Measurements from ENCODE around the gene ASPA. TPM values are rescaled to one million over a fixed set of nuclear protein-coding genes. Genes with fewer than 3 reads are reported as not detected.

Gene ASPA
- total RNA-seq (2022; extraction: Qiagen RNA extraction; ENCODE audit: low read depth): not detected in 5 replicates

GRCh38 chr17:3475812-3476610, at the start of gene ASPA:
Gene ASPA (plus strand): TSS chr17:3475997. CDS start chr17:3476160, 163 bp downstream.

GRCh38 chr17:3433741-3434140, 42.1 kb upstream of the ASPA start, which contains the start of gene OR1E2:
Gene OR1E2 (minus strand): TSS chr17:3433841. CDS start chr17:3433841, 0 bp downstream.

GRCh38 chr17:3471599-3471998, 4.2 kb upstream of the ASPA start, which contains the start of gene SPATA22:
Gene SPATA22 (minus strand): TSS chr17:3471819. CDS start chr17:3469325, 2,494 bp downstream.

Other genes with a start within 250 kb of the ASPA start
- not detected in 5 replicates for gene OR3A1, start 177.6 kb upstream of the ASPA start, total RNA-seq (2022; extraction: Qiagen RNA extraction; ENCODE audit: low read depth)
- gene OR3A2, start 89.7 kb upstream of the ASPA start, total RNA-seq (2022; extraction: Qiagen RNA extraction; ENCODE audit: low read depth): not detected in 5 replicates
- not detected in 5 replicates for gene OR1E1, start 77.6 kb upstream of the ASPA start, total RNA-seq (2022; extraction: Qiagen RNA extraction; ENCODE audit: low read depth)
- gene OR3A3, start 64.6 kb upstream of the ASPA start, total RNA-seq (2022; extraction: Qiagen RNA extraction; ENCODE audit: low read depth): not detected in 5 replicates
- not detected in 5 replicates for gene OR1E2, start 42.2 kb upstream of the ASPA start, total RNA-seq (2022; extraction: Qiagen RNA extraction; ENCODE audit: low read depth)
- not detected in 5 replicates for gene SPATA22, start 4.2 kb upstream of the ASPA start, total RNA-seq (2022; extraction: Qiagen RNA extraction; ENCODE audit: low read depth)
- gene TRPV3, start 81.8 kb downstream of the ASPA start, total RNA-seq (2022; extraction: Qiagen RNA extraction; ENCODE audit: low read depth): 0.18 to 0.44 TPM (median 0.41 TPM) in 5 replicates
- 3.6 to 5.2 TPM (median 4.6 TPM) in 5 replicates for gene TRPV1, start 133.4 kb downstream of the ASPA start, total RNA-seq (2022; extraction: Qiagen RNA extraction; ENCODE audit: low read depth)
- 12.4 to 17.6 TPM (median 15.0 TPM) in 5 replicates for gene SHPK, start 160.3 kb downstream of the ASPA start, total RNA-seq (2022; extraction: Qiagen RNA extraction; ENCODE audit: low read depth)
- gene CTNS, start 160.8 kb downstream of the ASPA start, total RNA-seq (2022; extraction: Qiagen RNA extraction; ENCODE audit: low read depth): 14.0 to 16.5 TPM (median 14.8 TPM) in 5 replicates
- gene TAX1BP3, start 192.6 kb downstream of the ASPA start, total RNA-seq (2022; extraction: Qiagen RNA extraction; ENCODE audit: low read depth): 304 to 331 TPM (median 314 TPM) in 5 replicates
- gene EMC6, start 192.8 kb downstream of the ASPA start, total RNA-seq (2022; extraction: Qiagen RNA extraction; ENCODE audit: low read depth): 99.6 to 155 TPM (median 149 TPM) in 5 replicates
- gene P2RX5, start 220.2 kb downstream of the ASPA start, total RNA-seq (2022; extraction: Qiagen RNA extraction; ENCODE audit: low read depth): 12.3 to 23.6 TPM (median 21.9 TPM) in 5 replicates
- gene HASPIN, start 247.9 kb downstream of the ASPA start, total RNA-seq (2022; extraction: Qiagen RNA extraction; ENCODE audit: low read depth): 14.8 to 19.7 TPM (median 15.7 TPM) in 5 replicates